NCI-H2196 (cell line): ENCODE results near the gene KLLN.
"Not testable (repeated sequence)": the region's sequence is repeated elsewhere in the genome, so short reads cannot be mapped to it uniquely, and the experiment has no call there.

ENCODE experiments used
- DNase-seq: peaks from one replicate; lab custom pipeline; 2025; ENCODE audit not compliant: unreplicated experiment; lab: John Stamatoyannopoulos, UW

Gene KLLN

GRCh38 chr10:87867453-87867852 lies 4.1 kb upstream of the KLLN start:
- DNase-seq, result no peak

GRCh38 chr10:87866412-87866974 lies 3.2 kb upstream of the KLLN start:
- DNase-seq, result no peak

- DNase-seq, result no peak
Observed at GRCh38 chr10:87865241-87865881, 2.0 kb upstream of the KLLN start.

GRCh38 chr10:87864496-87865059 lies 1.2 kb upstream of the KLLN start:
- no peak for DNase-seq

DNA sequence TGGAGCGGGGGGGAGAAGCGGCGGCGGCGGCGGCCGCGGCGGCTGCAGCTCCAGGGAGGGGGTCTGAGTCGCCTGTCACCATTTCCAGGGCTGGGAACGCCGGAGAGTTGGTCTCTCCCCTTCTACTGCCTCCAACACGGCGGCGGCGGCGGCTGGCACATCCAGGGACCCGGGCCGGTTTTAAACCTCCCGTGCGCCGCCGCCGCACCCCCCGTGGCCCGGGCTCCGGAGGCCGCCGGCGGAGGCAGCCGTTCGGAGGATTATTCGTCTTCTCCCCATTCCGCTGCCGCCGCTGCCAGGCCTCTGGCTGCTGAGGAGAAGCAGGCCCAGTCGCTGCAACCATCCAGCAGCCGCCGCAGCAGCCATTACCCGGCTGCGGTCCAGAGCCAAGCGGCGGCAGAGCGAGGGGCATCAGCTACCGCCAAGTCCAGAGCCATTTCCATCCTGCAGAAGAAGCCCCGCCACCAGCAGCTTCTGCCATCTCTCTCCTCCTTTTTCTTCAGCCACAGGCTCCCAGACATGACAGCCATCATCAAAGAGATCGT lies 690 bp upstream of the KLLN start:
- DNase-seq, result not testable (repeated sequence)

DNA sequence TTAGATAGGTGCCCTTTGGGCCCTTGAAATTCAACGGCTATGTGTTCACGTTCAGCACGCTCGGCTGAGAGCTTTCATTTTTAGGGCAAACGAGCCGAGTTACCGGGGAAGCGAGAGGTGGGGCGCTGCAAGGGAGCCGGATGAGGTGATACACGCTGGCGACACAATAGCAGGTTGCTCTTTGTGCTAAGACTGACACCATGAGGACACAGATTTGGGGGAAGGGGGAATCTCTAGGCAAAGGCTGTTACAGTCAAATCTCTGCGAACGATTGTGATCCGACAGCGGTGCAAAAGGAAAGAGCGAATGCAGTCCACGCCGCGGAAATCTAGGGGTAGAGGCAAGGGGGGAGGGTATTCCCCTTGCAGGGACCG lies 667 bp downstream of the KLLN start:
- peak; percentile 33 for DNase-seq

- peak; percentile 33 for DNase-seq
Observed at GRCh38 chr10:87861953-87862678, 1.2 kb downstream of the KLLN start.

- no peak for DNase-seq
Observed at GRCh38 chr10:87861566-87861952, 1.8 kb downstream of the KLLN start.

- DNase-seq, result no peak
Observed at GRCh38 chr10:87860816-87861403, 2.4 kb downstream of the KLLN start.

GRCh38 chr10:87860156-87860795 lies 3.1 kb downstream of the KLLN start:
- peak; percentile 48 for DNase-seq

DNA sequence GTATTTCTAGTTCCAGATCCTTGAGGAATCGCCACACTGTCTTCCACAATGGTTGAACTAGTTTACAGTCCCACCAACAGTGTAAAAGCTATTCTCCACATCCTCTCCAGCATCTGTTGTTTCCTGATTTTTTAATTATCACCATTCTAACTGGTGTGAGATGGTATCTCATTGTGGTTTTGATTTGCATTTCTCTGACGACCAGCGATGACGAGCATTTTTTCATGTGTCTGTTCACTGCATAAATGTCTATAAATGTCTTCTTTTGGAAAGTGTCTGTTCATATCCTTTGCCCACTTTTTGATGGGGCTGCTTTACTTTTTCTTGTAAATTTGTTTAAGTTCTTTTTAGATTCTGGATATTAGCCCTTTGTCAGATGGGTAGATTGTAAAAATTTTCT lies 7.7 kb downstream of the KLLN start:
- not testable (repeated sequence) for DNase-seq

GRCh38 chr10:87855247-87855646 lies 8.1 kb downstream of the KLLN start:
- DNase-seq, result not testable (repeated sequence)

- no peak for DNase-seq
Observed at GRCh38 chr10:87852089-87852488, 11.2 kb downstream of the KLLN start.

GRCh38 chr10:87850742-87851205 lies 12.6 kb downstream of the KLLN start:
- DNase-seq, result peak; percentile 32

DNA sequence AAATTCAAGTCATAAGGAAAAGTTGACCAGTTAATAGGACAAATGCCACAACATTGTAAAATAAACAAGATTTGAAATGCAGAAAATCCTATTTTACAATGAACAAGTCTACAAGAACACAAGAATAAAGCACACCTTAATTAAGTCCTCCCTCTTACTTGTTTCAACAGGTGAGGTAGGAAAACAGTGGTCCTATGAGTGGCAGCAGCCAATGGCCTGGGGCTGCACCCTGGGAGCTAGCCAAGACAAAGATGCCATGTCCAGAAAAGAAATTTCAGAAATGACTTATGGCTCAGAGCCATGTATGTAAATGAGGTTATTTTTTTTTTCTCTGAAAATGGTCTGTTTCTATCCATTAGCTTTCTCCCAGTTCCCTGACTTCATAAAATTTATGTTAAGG lies 14.3 kb downstream of the KLLN start:
- DNase-seq, result no peak

GRCh38 chr10:87847550-87847949 lies 15.8 kb downstream of the KLLN start:
- DNase-seq, result no peak

GRCh38 chr10:87846711-87847110 lies 16.6 kb downstream of the KLLN start:
- DNase-seq, result not testable (repeated sequence)

DNA sequence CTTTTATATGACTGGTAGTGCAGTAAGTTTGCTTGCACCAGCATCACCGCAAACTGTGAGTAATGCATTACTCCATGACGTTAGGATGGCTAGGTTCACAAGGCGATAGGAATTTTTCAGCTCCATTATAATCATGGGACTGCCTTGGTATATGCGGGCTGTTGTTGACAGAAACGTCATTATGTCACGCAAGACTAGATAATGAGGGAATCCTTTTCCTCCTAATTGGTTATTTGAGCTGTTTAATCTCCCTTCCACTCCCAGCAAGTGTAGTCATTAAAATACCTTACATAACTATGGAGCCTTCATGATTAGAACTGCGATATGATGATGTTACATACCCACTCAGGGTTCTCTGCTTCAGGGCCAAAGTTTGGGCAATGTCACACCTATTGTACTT lies 17.3 kb downstream of the KLLN start:
- DNase-seq, result no peak

DNA sequence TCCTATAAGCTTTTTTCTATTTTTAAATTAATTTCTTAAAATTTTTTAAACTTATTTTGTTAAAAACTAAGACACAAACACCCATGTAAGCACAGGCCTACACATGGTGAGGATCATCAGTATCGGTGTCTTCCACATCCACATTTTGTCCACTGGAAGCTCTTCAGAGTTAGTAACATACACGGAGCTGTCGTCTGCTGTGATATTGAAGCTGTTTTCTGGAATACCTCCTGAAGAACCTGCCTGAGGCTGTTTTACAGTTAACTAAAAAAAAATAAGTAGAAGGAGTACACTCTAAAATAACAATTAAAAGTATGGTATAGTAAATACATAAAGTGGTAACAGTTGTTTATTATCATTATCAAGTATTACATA lies 17.7 kb downstream of the KLLN start:
- DNase-seq, result no peak

GRCh38 chr10:87844837-87845623 lies 18.3 kb downstream of the KLLN start:
- no peak for DNase-seq
